Astrocyte (in vitro differentiated cells and primary cell): ENCODE data around the gene INVS. TPM values are rescaled to one million over a fixed set of nuclear protein-coding genes. Genes with fewer than 3 reads are reported as not detected.
A peak's percentile ranks its signal among the peaks of the same experiment; 100 is the strongest.

Experiments used
- DNase-seq: peaks from one replicate; pipeline ENCODE4 v3.0.0-alpha.2; 2010; ENCODE audit warnings: low read depth
- FAIRE-seq: peaks from 2 replicates; lab custom pipeline; 2011; peaks lifted over from hg19 to GRCh38; lab: Jason Lieb, UNC
- H2AFZ ChIP-seq: 2 replicates; pipeline ENCODE4 v1.6.0; 2012; ENCODE audit warnings: low read depth, low read length, inconsistent platforms
- H3K27ac ChIP-seq: 2 replicates; pipeline ENCODE4 v1.5.1; 2011; ENCODE audit warnings: low read depth, low read length, inconsistent platforms
- H3K27me3 ChIP-seq: 2 replicates; pipeline ENCODE4 v1.6.0; 2011; ENCODE audit warnings: low read length, inconsistent platforms; ENCODE audit not compliant: insufficient read depth
- H3K36me3 ChIP-seq: 2 replicates; pipeline ENCODE4 v1.5.1; 2011; ENCODE audit warnings: low read length, inconsistent platforms; ENCODE audit not compliant: insufficient read depth
- H3K4me1 ChIP-seq: 2 replicates; pipeline ENCODE4 v1.5.1; 2011; ENCODE audit warnings: low read length, inconsistent platforms; ENCODE audit not compliant: insufficient read depth
- H3K4me2 ChIP-seq: 2 replicates; pipeline ENCODE4 v1.6.0; 2012; ENCODE audit warnings: low read length, inconsistent platforms
- H3K4me3 ChIP-seq: 2 replicates; pipeline ENCODE4 v1.5.1; 2011; ENCODE audit warnings: low read depth, mild to moderate bottlenecking, low read length, inconsistent platforms; ENCODE audit not compliant: insufficient read depth
- H3K79me2 ChIP-seq: 2 replicates; pipeline ENCODE4 v1.6.0; 2012; ENCODE audit warnings: mild to moderate bottlenecking, low read length, inconsistent platforms; ENCODE audit not compliant: insufficient read depth
- H3K9ac ChIP-seq: 2 replicates; pipeline ENCODE4 v1.6.0; 2012; ENCODE audit warnings: mild to moderate bottlenecking, low read length, inconsistent platforms
- H3K9me3 ChIP-seq: 2 replicates; pipeline ENCODE4 v1.5.1; 2012; ENCODE audit warnings: low read depth, mild to moderate bottlenecking, low read length, inconsistent platforms; ENCODE audit not compliant: insufficient read depth
- H4K20me1 ChIP-seq: 2 replicates; pipeline ENCODE4 v1.6.0; 2012; ENCODE audit warnings: low read length, inconsistent platforms; ENCODE audit not compliant: insufficient read depth
- H3K27ac Mint-ChIP-seq: one replicate; pipeline ENCODE4 v1.8.0; 2021; ENCODE audit warnings: mild to moderate bottlenecking, mixed read lengths; ENCODE audit not compliant: unreplicated experiment
- H3K27me3 Mint-ChIP-seq: one replicate; pipeline ENCODE4 v1.8.0; 2021; ENCODE audit warnings: low read depth, mixed read lengths; ENCODE audit not compliant: unreplicated experiment
- H3K36me3 Mint-ChIP-seq: one replicate; pipeline ENCODE4 v1.8.0; 2021; ENCODE audit warnings: low read depth, mixed read lengths; ENCODE audit not compliant: unreplicated experiment
- H3K4me1 Mint-ChIP-seq: one replicate; pipeline ENCODE4 v1.8.0; 2021; ENCODE audit warnings: low read depth, mixed read lengths; ENCODE audit not compliant: unreplicated experiment
- H3K4me3 Mint-ChIP-seq: one replicate; pipeline ENCODE4 v1.8.0; 2021; ENCODE audit warnings: mild to moderate bottlenecking, moderate library complexity, mixed read lengths; ENCODE audit not compliant: unreplicated experiment
- H3K9me3 Mint-ChIP-seq: one replicate; pipeline ENCODE4 v1.8.0; 2021; ENCODE audit warnings: mild to moderate bottlenecking, mixed read lengths; ENCODE audit not compliant: unreplicated experiment
- CTCF ChIP-seq: IDR thresholded peaks from 2 replicates; pipeline ENCODE4 v1.5.1; 2011; ENCODE audit warnings: low read depth, mild to moderate bottlenecking, inconsistent platforms, low read length, moderate library complexity; ENCODE audit not compliant: insufficient read depth
- EZH2 ChIP-seq: IDR thresholded peaks from 2 replicates; pipeline ENCODE4 v1.6.1; 2012; ENCODE audit warnings: mild to moderate bottlenecking, low read length, inconsistent platforms; ENCODE audit not compliant: insufficient read depth
- total RNA-seq: library from RNA; stranded (reverse); gene quantifications from 2 replicates; pipeline ENCODE4 v1.2.1, GENCODE V29; 2021

The INVS gene
- total RNA-seq, 1 donor from 2014 or later = 17.5 TPM

- peaks cover 22% of the 10 kb centered on the region for H3K4me1 ChIP-seq
- no peak overlapping the region for H3K4me2 ChIP-seq
- DNase-seq = no peak
- H3K9me3 ChIP-seq = no peaks in the 10 kb centered on the region
- no peak overlapping the region for H3K27ac ChIP-seq
- peaks cover 5% of the 10 kb centered on the region for H3K27me3 ChIP-seq
- no peak for FAIRE-seq
- H3K36me3 ChIP-seq = no peaks in the 10 kb centered on the region
- Mint-ChIP-seq H3K9me3 (no peaks in the 10 kb centered on the region), H3K36me3 (no peaks in the 10 kb centered on the region), H3K27ac (no peak overlapping the region), H3K4me1 (peaks cover 36% of the 10 kb centered on the region), H3K27me3 (no peaks in the 10 kb centered on the region), H3K4me3 (no peak overlapping the region)
- H3K79me2 ChIP-seq = peaks cover 70% of the 10 kb centered on the region
- H2AFZ ChIP-seq = no peak overlapping the region
- peaks cover 97% of the 10 kb centered on the region for H4K20me1 ChIP-seq
- no peak overlapping the region for H3K9ac ChIP-seq
- H3K4me3 ChIP-seq = no peak overlapping the region
- no peak for TF ChIP-seq EZH2
- TF ChIP-seq CTCF = no peak
Observed at GRCh38 chr9:100084734-100085133, 14.3 kb upstream of the INVS start.

GRCh38 chr9:100086097-100086635 lies 12.9 kb upstream of the INVS start:
- no peak overlapping the region for H3K4me2 ChIP-seq
- Mint-ChIP-seq H3K36me3 (no peaks in the 10 kb centered on the region), H3K27me3 (no peaks in the 10 kb centered on the region), H3K4me3 (no peak overlapping the region), H3K27ac (no peak overlapping the region), H3K9me3 (no peaks in the 10 kb centered on the region), H3K4me1 (peaks cover 36% of the 10 kb centered on the region)
- H3K4me3 ChIP-seq = no peak overlapping the region
- H3K36me3 ChIP-seq = no peaks in the 10 kb centered on the region
- no peak overlapping the region for H2AFZ ChIP-seq
- H3K9me3 ChIP-seq = no peaks in the 10 kb centered on the region
- peaks cover 5% of the 10 kb centered on the region for H3K27me3 ChIP-seq
- H3K9ac ChIP-seq = no peak overlapping the region
- H4K20me1 ChIP-seq = peaks cover 98% of the 10 kb centered on the region
- peaks cover 22% of the 10 kb centered on the region for H3K4me1 ChIP-seq
- DNase-seq (no peak), FAIRE-seq (no peak)
- peaks cover 69% of the 10 kb centered on the region for H3K79me2 ChIP-seq
- TF ChIP-seq EZH2 (no peak), CTCF (no peak)
- no peak overlapping the region for H3K27ac ChIP-seq

GRCh38 chr9:100087218-100087617 lies 11.8 kb upstream of the INVS start:
- Histone ChIP-seq H3K4me1 (peaks cover 22% of the 10 kb centered on the region), H3K9ac (no peak overlapping the region), H3K27me3 (peaks cover 5% of the 10 kb centered on the region), H3K79me2 (peaks cover 71% of the 10 kb centered on the region), H3K9me3 (no peaks in the 10 kb centered on the region), H2AFZ (no peak overlapping the region), H3K4me2 (no peak overlapping the region), H4K20me1 (peaks cover 98% of the 10 kb centered on the region), H3K4me3 (no peak overlapping the region), H3K27ac (no peak overlapping the region), H3K36me3 (no peaks in the 10 kb centered on the region)
- Mint-ChIP-seq H3K27ac (no peak overlapping the region), H3K9me3 (no peaks in the 10 kb centered on the region), H3K36me3 (no peaks in the 10 kb centered on the region), H3K4me3 (no peak overlapping the region), H3K27me3 (no peaks in the 10 kb centered on the region), H3K4me1 (peaks cover 37% of the 10 kb centered on the region)
- FAIRE-seq (no peak), DNase-seq (peak; percentile 85)
- TF ChIP-seq CTCF (no peak), EZH2 (no peak)
